Measurements from ENCODE around the gene THAP4.

Gene THAP4

DNA sequence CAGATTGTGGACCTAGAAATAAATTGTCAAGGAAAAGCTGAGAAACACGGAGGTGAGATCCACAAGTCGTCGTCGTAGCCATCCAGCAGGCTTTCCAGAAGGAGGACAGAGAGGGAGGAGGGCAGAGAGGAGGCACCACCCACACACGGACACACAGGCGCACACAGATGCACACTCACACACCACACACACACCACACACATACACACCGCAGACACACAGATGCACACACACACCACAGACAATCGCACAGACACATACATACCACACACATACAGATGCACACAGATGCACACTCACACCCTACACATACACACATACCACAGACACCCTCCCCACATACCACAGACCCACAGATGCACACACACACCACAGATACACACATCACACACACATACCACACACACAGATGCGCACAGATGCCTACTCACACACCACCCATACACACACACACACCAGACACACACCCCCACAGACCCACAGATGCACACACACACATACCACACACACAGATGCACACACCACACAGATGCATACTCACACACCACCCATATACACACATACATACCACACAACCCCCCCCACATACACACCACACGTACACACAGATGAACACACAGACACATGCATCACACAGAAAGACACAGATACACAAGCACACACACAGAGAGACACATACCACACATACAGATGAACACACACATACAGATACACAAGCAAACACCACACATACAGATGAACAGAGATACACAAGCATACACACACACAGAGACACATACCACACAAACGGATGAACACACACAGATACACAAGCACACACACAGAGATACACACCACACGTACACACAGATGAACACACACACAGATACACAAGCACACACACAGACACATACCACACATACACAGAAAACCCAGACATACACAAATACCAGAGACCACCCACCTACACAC is 91.2 kb downstream of the THAP4 start:
- DNase-seq, result no peak

DNA sequence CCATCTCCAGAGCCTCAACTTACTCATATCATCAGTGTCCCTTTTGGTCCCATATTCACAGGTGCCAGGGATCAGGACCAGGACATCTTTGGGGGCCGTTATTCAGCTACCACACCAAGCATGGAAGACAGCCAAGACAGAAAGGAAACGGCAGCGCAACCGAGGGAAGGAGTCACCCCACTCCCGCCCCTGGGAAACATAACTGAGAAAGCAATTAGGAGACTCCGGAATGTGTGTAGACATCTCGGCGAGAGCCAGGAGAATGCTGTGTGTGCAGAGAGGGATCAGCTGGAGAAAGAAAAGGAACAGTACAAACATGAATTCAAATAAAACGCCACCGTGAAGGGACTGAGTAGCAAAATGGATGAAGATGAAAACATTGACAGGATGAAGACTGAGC is 91.9 kb downstream of the THAP4 start:
- DNase-seq, result peak; percentile 91

DNA sequence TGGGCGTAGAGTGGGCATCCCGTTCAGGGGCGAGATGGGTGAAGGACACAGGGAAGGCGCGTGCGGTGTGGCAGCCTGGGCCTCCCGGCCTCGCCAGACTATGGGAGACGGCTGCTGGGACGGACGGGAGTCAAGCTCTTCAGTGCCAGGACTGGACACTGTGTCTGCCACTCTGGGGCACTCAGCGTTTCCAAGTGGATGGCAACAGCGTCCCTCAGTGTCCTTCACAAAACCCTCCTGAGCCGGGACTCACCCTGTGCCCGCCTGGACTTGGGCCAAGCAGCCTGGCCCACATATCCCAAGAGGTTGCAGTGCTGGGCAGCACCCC is 94.7 kb downstream of the THAP4 start:
- DNase-seq, result no peak

DNA sequence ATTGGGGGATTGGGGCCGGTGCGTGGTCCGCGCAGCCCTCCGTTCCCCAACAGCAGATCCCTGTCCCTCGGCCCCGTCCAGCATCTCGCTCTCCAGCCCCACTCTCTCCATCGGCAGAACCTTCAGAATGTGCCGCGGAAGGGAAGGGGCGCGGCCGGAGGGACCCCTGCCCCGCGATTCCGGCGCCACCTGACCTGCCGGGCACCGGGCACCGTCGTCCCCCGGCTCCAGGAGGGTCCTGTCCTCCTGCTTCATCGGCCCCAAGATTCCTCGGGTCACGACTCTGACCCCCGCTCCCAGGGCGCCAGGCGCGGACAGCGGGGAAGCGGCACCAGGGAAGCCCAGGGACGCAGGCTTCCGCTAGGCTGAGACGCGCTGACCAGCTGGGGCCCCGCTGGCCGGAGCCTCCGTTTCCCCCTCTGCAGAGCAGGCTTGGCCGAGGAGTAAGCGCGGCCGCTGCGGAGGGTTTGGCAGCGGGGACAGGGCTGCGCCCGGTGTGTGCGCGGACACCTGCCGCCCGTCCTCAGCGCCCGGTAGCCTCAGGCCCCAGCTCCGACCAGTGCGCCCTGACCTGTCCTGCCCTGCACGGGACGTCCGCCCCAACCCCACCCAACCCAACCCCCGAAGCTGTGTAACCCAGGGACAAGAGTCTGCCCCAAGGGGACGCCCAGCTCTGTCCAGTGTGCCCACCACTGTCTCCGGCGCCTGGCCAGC is 95.2 kb downstream of the THAP4 start:
- no peak for DNase-seq

DNA sequence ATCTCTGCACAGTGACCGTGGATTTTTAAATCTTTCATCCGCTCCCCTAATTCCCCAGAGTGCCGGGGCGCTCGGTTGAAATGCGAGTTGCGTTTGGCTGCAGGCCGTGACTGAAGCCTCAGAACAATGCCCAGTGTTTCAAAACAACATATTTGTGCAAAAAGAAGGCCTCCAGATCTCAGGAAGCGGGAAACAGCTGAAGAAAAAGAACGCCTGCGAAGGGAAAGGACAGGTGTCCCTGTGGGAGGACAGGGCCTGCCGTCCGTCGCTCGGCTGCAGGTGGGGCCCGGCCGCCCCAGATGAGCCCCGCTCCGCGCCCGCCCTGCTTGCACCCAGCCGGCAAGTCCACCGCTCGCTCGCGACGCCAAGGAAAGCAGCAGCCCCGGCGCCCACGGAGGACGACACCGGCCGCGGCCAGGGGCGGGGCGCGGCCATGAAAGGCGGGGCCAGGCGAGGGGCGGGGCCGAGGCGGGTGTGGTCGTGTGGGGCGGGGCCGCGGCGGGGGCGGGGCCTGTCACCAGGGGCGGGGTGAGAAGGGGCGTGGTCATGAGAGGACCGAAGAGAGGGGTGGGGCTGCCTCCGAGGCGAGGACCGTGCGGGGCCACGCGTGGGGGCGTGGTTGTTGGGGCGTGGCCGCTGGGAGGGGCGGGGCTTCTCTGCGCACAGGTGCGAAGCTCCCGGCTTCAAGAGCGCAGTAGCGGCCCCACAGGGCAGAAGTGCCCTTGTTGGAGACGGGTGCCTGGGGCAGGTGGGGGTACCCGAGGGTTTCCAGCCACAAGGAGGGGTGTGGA is 96.0 kb downstream of the THAP4 start:
- no peak for DNase-seq

DNA sequence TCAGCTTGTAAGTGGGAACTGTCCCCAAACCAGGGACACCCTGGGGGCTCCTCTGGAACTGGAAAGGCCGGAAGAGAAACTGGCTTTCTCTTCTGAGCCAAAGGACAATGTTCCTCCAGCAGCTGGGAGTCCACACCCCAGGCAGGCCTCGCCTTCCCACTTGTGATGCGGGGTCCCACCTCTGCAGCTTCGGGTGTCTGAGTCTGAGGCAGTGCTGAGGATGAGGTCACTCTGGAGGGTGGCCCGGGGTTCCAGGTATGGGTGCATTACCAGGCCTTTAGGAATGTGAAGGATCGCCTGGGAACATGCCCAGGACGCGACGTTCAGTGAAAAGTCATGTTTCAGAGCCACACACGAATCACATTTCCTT is 96.6 kb downstream of the THAP4 start:
- peak; percentile 47 for DNase-seq

DNA sequence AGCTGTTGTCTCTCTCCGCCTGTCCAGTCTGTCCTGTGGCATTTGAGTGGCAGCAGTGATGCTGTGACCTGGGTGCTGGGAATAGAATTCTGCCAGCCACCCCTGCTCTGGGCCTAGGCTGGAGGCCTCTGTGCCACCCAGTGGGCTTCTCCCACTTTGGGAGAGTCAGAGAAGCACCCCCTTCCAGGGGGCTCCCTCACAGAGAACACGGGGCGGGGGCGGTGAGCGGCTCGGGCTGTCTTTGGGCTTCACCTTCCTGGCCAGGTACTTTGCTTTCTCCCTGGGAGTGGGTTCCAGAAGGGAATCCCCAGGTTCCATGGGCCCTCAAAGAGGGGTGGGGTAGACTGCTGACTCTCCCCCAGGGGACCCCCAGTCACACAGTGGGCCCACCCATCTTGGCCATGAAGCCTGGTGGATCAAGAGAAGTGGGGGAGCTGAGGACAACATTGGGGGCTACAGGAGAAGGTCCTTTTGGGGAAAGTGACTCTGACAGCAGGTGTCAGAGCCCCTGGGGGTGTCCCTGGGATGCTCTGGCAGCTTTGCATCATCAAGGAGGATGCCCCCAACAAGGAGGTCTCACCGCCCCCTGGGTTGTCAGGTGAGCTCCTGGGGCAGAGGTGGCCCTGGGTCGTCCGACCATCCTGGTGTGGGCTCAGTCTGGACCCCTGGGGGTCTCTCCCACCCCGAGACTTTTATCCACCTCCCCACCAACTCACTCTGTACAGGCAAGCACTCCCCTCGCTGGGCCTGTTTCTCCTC is 97.2 kb downstream of the THAP4 start:
- no peak for DNase-seq

DNA sequence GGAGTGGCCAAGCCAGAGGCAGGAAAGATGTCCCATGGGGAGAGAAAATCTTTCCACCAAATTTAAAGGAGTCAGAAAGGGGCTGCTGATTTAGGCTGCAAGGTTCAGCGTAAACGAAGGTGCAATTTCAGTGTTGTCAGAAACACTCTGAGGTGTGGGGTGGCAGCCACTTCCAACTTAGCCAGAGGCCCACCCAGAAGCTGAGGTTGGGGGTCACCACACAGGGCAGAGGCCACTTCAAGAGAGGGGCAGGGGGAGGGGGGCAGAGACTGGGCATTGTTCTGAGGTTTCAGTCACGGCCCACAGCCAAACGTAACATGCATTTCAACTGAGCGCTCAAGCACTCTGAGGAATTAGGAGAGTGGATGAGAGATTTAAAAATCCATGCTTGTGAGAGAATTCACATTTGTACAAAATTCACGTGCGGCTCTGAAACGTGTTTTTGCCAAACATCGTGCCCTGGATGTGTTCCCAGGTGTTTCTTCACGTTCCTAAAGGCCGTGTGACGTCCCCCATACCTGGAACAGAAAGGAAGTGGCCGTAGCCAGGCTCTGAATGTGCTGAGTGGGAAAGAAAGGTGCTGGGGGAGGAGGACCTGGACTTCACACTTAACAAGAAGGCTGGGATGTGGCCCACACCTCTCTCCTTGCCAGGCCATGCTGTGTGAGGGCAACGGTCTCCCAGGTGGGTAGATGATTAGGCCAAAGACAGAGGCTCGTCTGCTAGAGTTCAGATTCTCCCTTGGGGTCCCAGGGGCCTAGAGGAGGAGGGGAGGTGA is 97.9 kb downstream of the THAP4 start:
- no peak for DNase-seq

DNA sequence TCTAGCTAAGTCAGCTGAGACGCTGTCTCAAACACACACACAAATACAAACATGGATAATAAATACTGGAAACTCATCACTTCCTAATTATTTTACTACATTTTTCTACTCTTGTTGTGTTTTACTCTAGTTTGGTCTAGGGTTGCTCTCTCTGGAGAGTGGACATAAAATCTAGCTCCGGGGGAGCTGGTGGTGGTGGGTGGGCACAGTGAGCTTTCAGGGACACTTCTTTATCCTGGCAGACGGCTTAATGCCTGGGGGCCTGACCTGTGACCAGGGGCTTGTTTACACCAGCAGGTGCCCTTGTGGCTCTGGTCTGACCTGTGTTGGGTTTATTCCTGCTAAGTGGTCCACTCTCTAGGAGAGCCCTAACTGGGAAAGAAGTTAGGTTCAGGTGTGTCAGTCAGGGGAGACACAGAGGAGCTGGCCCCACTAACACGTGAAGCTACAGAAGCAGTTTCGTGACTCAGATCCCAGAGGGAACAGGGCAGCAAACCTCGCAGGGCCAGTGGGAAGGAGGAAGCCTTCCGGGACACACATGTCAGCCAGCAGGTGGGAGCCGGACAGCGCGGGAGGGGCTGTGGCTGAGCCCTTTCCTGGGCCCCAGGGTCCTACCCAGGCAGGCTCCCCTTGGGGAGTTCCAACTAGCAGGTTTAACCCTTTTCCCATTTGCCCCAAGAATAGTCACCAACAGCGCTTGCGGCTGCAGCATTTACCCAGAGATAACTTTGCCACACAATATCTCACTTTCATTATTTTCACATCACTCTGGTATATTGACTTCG is 100.9 kb downstream of the THAP4 start:
- DNase-seq, result no peak

DNA sequence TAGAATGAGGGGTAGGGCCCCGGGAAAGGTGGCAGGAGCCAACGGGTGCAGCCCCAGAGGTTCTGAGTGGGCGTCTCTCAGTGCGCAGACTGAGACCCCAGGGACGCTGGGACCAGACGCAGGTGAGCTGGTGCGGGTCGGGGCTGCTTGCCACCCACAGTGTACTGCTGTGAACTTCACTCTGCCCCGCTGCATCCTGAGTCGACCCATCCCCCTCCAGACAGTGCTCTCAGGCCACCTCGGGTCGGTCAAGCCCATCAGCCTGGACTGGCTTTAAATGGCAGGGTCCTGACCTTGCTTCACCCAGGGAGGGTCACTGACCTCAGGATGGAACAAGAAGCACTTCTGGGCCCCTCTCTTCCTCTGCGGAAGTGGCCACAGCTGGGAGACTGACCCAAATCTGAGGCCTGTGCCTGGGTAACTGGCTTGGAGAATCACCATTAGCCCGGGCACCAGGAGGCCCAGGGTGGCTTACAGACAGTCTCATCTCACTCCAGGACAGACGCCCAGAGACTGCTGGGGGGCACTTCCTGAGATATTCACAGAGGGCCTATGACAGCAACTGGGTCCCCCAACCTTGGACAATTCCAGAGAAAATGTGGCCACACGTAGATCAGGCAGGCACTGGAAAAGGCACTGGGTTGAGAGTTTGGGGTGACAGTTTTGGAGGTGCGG is 102.1 kb downstream of the THAP4 start:
- DNase-seq, result no peak

Measured in fibroblast of skin of back (primary cell).